RWPE2 (cell line): Measurements from ENCODE around the gene TRIM44.
A peak's percentile ranks its signal among the peaks of the same experiment; 100 is the strongest.

Source experiments
- ATAC-seq: fragments of 200-7000 bp; cut with Tn5 transposase; 3 replicates; pipeline ENCODE4 v1.9.1; 2021; ENCODE audit warnings: low read depth
- DNase-seq: peaks from one replicate; pipeline ENCODE4 v3.0.0-alpha.2; 2020; ENCODE audit warnings: low spot score
- H3K27ac ChIP-seq: fragments of 450-650 bp; 2 replicates; pipeline ENCODE4 v1.5.1; 2017; ENCODE audit warnings: mild to moderate bottlenecking; ENCODE audit not compliant: poor library complexity, severe bottlenecking
- H3K27me3 ChIP-seq: fragments of 250-450 bp; sonication (Bioruptor Pico); 2 replicates; pipeline ENCODE4 v1.5.1; 2021; ENCODE audit warnings: mild to moderate bottlenecking, moderate library complexity; ENCODE audit not compliant: insufficient read depth, poor library complexity, severe bottlenecking
- H3K36me3 ChIP-seq: fragments of 250-450 bp; sonication (Bioruptor Pico); 2 replicates; pipeline ENCODE4 v1.5.1; 2020; ENCODE audit warnings: low read depth, mild to moderate bottlenecking, moderate library complexity
- H3K4me1 ChIP-seq: fragments of 250-450 bp; sonication (Bioruptor Pico); 2 replicates; pipeline ENCODE4 v1.5.1; 2021; ENCODE audit warnings: mild to moderate bottlenecking, moderate library complexity; ENCODE audit not compliant: insufficient read depth, poor library complexity, severe bottlenecking
- H3K4me3 ChIP-seq: fragments of 250-450 bp; sonication (Bioruptor Pico); 2 replicates; pipeline ENCODE4 v1.5.1; 2021; ENCODE audit warnings: mild to moderate bottlenecking, moderate library complexity; ENCODE audit not compliant: severe bottlenecking
- H3K9me3 ChIP-seq: fragments of 250-450 bp; sonication (Bioruptor Pico); 2 replicates; pipeline ENCODE4 v1.5.1; 2021; ENCODE audit warnings: mild to moderate bottlenecking, moderate library complexity; ENCODE audit not compliant: severe bottlenecking
- CTCF ChIP-seq: fragments of 450-650 bp; IDR thresholded peaks from one replicate; pipeline ENCODE4 v1.5.1; 2017; ENCODE audit warnings: mild to moderate bottlenecking, moderate library complexity; ENCODE audit not compliant: poor library complexity, severe bottlenecking

TRIM44 gene

DNA sequence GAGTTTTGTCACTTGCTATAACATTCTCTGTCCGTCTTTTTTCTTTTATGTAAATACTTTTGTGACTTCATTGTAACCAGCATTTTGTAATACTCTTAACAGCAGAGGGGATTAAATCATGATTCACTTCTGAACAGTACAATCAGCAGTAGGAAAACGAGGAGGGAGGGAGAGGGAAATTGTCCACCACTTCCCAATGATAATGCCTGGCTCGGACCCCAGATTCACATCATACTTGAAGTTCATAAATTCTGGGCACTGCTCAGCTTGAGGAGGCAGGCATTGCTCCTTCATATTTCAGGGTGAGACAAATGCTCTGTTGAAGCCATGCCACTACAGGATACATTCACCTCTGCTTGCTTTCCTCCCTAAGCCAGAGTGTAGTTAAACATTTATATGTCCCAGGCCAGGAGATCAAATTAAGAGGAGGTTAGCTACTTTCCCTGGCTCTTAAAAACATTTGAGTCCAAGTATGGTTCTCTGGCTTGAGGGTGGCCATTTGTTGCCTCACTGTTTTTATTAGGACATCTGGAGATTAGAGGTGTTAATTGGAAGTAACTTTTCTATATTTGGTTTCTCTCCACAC lies 152.2 kb downstream of the TRIM44 start:
- no peaks in the 10 kb centered on the region for H3K36me3 ChIP-seq
- no peak overlapping the region for H3K27ac ChIP-seq
- no peak for ATAC-seq
- no peaks in the 10 kb centered on the region for H3K9me3 ChIP-seq
- H3K4me3 ChIP-seq: no peak overlapping the region
- H3K4me1 ChIP-seq: peaks cover 14% of the 10 kb centered on the region
- TF ChIP-seq CTCF: no peak
- no peaks in the 10 kb centered on the region for H3K27me3 ChIP-seq
- DNase-seq: no peak

DNA sequence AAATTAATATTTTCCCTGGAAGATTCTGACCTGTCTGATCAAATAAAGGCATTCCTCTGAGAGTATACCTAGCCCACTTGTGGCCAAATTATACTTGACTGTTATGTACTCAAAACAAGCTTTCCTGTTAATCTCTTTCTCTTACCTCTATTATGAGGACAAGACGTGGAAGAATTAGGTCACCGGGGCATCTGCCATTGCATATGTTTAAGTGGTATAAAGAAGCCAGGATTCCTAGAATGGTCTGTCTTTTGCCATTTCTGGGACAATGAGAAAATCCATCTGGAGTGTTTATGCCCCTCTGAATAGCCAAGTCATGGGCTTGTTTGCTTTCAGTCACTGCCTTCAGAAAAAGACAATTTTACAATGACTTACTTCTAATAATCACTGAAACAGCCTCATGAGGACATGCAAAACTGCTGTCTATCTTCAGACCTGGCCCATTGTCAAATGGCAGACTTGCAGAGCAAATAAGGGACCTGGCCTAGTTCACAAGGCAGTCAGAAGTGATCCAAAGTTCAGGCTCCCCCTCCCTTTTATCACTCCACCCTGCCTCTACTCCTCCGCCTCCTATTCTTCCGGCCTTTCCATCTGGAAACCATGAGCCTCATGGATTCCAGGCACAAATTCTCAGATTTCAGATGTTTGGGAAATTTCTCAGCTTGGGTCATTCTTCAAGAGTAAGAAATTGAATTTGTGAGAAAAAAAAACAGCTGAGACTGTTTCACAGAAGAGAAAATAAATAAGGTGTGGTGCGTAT lies 153.2 kb downstream of the TRIM44 start:
- no peak for ATAC-seq
- Histone ChIP-seq H3K9me3 (no peaks in the 10 kb centered on the region), H3K27me3 (no peaks in the 10 kb centered on the region), H3K4me3 (no peak overlapping the region), H3K27ac (no peak overlapping the region), H3K4me1 (peaks cover 14% of the 10 kb centered on the region), H3K36me3 (no peaks in the 10 kb centered on the region)
- DNase-seq: no peak
- TF ChIP-seq CTCF: no peak

DNA sequence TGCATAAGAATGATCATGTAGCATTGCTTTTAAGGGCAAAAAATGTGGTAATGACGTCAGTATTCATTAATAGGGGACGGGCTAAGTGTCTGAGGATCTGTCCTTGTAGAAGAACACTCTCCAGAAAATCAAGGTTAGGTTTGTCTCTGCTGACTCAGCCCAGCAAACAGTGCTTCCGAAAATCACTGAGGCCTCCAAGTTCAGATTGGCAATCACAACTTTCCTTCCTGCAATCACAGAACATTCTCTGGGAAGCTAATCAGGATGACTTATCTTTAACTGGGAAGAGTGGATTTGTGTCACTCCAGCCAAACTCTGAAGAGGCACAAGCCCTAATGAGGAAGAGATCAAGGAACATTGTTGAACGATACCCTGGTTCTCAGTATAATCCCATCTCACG lies 158.0 kb downstream of the TRIM44 start:
- TF ChIP-seq CTCF: no peak
- Histone ChIP-seq H3K4me1 (peaks cover 12% of the 10 kb centered on the region), H3K4me3 (no peak overlapping the region), H3K9me3 (no peaks in the 10 kb centered on the region), H3K36me3 (no peaks in the 10 kb centered on the region), H3K27me3 (no peaks in the 10 kb centered on the region), H3K27ac (no peak overlapping the region)
- no peak for ATAC-seq
- no peak for DNase-seq

DNA sequence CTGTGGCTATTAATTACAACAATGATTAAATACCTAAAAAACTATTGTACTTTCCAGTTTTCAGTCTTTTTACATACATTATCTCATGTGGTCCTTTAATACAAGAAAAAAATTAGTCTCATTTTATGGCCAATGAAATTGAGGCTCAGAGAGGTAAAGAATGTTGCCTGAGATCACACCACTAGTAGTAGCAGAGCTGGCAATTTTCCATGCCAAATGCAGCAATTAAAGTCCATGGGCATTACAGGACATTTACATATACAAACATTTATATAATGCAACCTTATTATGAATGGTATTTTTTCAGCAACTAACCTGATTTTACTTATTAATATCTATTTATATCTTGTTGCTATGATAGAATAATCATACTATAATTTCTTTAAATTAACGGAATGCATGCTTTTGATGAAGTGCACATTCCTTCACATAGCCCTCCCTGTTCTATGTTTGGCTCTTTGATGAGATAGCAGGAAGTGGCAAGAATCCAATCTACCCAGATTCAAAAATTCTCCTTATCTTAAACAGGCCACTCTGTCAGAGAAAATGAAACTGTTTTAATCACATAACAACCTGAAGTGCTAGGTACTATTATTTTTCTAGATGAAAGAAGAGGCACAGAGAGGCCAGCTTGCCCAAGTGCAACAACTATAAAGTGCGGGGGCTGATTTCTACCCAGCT lies 160.4 kb downstream of the TRIM44 start:
- H3K36me3 ChIP-seq: no peaks in the 10 kb centered on the region
- H3K27me3 ChIP-seq: no peaks in the 10 kb centered on the region
- ATAC-seq (no peak), DNase-seq (no peak)
- TF ChIP-seq CTCF: no peak
- no peak overlapping the region for H3K4me3 ChIP-seq
- no peaks in the 10 kb centered on the region for H3K9me3 ChIP-seq
- peak overlapping the region; percentile 22 for H3K27ac ChIP-seq
- peaks cover 12% of the 10 kb centered on the region for H3K4me1 ChIP-seq
